GM12865 (cell line): ENCODE data around the gene KCNG2.

Source experiments
- DNase-seq: peaks from one replicate; pipeline ENCODE4 v3.0.0; 2010; ENCODE audit warnings: low read depth
- H3K4me3 ChIP-seq: 2 replicates; pipeline ENCODE4 v1.5.1; 2011; ENCODE audit warnings: mild to moderate bottlenecking, low read depth, low read length, control low read depth
- TF ChIP-seq, protein P1 (sequence below): IDR thresholded peaks from 2 replicates; pipeline ENCODE4 v1.5.1; 2011; ENCODE audit warnings: low read length, control low read depth, low read depth, inconsistent platforms; ENCODE audit not compliant: insufficient read depth; ENCODE audit errors: missing control alignments

The KCNG2 gene

DNA sequence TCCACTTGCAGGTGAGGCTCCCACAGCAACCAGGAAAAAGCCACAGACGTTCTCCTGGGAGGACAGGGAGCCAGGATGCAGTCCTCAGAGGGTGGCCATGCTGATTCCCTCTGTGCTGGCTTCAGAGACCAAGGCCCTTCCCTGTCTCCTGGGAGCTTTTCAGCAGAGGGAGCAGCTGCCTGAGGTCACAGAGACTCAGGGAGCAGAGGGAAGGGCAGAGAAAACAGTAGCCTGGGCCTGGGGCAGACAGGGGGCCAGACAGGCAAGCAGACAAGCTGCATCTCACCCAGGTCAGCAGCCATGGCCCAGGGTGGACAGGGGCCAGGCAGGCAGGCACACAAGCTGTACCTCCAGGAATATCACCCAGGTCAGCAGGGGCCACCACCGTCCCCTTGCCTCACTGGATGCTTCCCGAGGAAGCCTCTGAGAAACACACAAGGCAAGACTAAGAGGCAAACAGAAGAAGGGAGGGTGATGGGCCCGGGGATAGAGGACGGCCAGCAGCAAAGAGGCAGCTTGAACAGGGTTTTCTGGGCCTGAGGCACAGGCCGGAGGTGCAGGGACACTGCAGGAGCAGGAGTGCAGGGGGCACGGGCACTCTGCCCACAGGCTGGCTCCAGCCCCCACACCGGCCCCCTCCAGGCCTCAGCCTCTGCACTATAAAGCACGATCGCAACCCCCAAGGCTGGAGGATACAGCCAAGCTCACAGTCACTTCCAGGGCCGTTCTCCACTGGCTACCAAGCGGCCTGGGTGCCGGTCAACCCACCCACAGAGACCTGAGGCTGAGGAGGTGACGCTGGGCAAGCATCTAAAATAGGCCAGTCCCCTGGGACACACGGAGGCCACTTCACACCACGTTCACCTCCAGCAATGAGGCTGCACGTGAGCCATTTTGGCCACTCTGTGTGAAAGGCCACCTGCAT lies 147.6 kb downstream of the KCNG2 start:
- no peak overlapping the region for H3K4me3 ChIP-seq
- TF ChIP-seq, protein P1, sequence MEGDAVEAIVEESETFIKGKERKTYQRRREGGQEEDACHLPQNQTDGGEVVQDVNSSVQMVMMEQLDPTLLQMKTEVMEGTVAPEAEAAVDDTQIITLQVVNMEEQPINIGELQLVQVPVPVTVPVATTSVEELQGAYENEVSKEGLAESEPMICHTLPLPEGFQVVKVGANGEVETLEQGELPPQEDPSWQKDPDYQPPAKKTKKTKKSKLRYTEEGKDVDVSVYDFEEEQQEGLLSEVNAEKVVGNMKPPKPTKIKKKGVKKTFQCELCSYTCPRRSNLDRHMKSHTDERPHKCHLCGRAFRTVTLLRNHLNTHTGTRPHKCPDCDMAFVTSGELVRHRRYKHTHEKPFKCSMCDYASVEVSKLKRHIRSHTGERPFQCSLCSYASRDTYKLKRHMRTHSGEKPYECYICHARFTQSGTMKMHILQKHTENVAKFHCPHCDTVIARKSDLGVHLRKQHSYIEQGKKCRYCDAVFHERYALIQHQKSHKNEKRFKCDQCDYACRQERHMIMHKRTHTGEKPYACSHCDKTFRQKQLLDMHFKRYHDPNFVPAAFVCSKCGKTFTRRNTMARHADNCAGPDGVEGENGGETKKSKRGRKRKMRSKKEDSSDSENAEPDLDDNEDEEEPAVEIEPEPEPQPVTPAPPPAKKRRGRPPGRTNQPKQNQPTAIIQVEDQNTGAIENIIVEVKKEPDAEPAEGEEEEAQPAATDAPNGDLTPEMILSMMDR, result no peak
- DNase-seq, result peak; percentile 54

- no peak overlapping the region for H3K4me3 ChIP-seq
- no peak for DNase-seq
- TF ChIP-seq, protein P1, result no peak
Measured at GRCh38 chr18:79947054-79947755, 149.5 kb downstream of the KCNG2 start.

DNA sequence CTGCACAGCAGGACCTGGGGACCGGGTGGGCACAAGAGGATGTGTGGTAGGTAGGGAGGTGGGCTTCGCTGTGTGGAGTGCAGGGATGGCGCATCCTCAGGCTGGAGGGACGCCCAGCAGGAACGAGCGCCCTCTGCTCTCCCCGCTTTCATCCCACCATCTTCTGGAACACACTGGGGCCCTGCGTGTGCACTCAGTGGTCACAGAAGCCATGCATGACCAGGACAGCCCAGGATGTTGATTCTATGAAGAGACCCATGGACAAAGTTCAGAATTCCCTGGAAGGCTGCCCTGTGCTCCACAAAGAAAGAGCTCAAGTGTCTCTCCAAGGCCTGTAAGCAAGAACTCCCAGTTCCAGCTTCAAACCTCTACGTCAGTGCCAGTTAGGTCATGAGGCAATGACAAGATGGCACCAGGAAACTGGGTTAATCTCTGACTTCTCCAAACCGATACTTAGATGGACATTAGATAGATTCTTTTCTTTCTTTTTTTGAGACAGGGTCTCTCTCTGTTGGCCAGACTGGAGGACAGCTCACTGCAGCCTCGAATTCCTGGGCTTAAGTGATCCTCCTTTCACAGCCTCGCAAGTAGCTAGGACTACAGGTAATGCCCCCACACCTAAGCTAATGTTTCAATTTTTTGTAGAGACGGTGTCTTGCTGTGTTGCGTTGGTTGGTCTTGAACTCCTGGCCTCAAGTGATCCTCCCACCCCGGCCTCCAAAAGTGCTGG lies 150.3 kb downstream of the KCNG2 start:
- H3K4me3 ChIP-seq, result no peak overlapping the region
- no peak for DNase-seq
- TF ChIP-seq, protein P1, result no peak

DNA sequence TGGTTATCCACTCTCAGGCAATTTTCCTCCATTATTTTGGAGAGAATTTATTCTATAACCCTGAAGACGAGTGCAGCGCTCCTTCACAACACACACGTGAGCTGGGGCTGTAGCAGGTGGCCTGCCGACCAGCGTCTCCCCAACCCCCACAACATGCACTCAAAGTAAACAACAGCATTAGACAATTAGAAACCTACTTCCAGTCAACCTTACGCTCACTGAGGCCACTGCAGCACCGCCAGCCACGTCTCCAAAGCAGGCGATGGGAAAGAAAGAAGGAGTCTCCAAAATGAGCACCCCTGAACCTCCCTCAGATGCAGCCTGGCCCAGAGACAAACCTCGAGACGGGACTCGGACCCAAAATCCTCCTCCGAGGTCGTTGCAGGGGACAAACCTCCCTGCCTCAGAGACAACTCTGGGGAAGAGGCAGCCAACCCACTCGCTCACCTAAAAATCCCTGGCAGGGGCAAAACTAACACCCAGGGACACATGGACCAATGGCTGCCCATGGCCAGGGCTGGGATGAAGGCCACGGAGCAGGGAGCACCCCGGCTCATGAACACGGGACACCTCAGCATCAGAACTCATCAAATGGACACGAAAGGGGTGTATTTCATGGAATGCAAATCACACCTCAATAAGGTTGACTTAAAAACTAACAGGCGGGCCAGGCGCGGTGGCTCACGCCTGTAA lies 151.1 kb downstream of the KCNG2 start:
- H3K4me3 ChIP-seq, result no peak overlapping the region
- no peak for DNase-seq

More for the DNA sequence above, 151.1 kb downstream of the KCNG2 start:
- TF ChIP-seq, protein P1, result no peak
